Endothelial cell of umbilical vein (primary cell): ENCODE measurements around the gene GRM5.

Source experiments
- EZH2 ChIP-seq: IDR thresholded peaks from 2 replicates; pipeline ENCODE4 v1.6.1; 2012; ENCODE audit warnings: borderline replicate concordance, low read depth, mild to moderate bottlenecking, moderate library complexity, low read length, inconsistent platforms; ENCODE audit not compliant: severe bottlenecking
- POLR2A ChIP-seq: IDR thresholded peaks from 2 replicates; pipeline ENCODE4 v1.6.1; 2012; ENCODE audit warnings: low read depth, mild to moderate bottlenecking, control low read depth, low read length
- TF ChIP-seq, protein P1 (sequence below): IDR thresholded peaks from 2 replicates; pipeline ENCODE4 v1.6.1; 2011; ENCODE audit not compliant: insufficient read depth, insufficient read length
- TF ChIP-seq, protein P2 (sequence below), 2 donors: IDR thresholded peaks; 1 replicate in 1 of 2; 2 replicates in 1 of 2; pipeline ENCODE4 v1.5.1; 2011; ENCODE audit warnings: low read length in 2 of 2, mild to moderate bottlenecking in 2 of 2, moderate library complexity in 2 of 2, control low read depth in 1 of 2, inconsistent platforms in 1 of 2, low read depth in 1 of 2; ENCODE audit not compliant: insufficient read depth in 1 of 2; ENCODE audit errors: extremely low read depth in 1 of 2

DNA sequence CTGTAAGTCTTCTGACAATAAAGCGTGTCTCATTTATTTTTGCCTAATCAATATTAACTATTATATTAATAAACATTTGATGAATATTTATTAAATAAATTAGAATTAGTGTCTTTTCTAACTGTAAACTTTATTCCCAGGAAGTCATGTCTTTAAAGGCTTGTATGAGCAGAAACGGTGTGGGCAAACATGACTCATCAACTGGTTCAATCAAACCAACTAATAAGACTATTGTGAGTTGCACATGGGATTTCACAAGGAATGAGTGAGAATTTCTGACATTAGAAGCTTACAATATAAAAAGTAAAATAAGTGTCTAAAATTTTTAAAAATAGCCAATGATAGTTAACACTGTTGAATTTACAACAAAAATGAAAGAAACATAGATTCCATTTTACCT is 469.0 kb downstream of the GRM5 start:
- TF ChIP-seq, protein P1, sequence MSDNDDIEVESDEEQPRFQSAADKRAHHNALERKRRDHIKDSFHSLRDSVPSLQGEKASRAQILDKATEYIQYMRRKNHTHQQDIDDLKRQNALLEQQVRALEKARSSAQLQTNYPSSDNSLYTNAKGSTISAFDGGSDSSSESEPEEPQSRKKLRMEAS, result no peak
- no peak for TF ChIP-seq POLR2A
- TF ChIP-seq, protein P2, sequence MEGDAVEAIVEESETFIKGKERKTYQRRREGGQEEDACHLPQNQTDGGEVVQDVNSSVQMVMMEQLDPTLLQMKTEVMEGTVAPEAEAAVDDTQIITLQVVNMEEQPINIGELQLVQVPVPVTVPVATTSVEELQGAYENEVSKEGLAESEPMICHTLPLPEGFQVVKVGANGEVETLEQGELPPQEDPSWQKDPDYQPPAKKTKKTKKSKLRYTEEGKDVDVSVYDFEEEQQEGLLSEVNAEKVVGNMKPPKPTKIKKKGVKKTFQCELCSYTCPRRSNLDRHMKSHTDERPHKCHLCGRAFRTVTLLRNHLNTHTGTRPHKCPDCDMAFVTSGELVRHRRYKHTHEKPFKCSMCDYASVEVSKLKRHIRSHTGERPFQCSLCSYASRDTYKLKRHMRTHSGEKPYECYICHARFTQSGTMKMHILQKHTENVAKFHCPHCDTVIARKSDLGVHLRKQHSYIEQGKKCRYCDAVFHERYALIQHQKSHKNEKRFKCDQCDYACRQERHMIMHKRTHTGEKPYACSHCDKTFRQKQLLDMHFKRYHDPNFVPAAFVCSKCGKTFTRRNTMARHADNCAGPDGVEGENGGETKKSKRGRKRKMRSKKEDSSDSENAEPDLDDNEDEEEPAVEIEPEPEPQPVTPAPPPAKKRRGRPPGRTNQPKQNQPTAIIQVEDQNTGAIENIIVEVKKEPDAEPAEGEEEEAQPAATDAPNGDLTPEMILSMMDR (IDR thresholded peaks at IDR 0.05; ENCODE audit: extremely low read depth in 1 of 2, insufficient read depth in 1 of 2, low read depth in 1 of 2, low read length in 2 of 2), result no peak
- TF ChIP-seq EZH2, result no peak
